Measurements from ENCODE around the gene BMF. TPM values are rescaled to one million over a fixed set of nuclear protein-coding genes. Genes with fewer than 3 reads are reported as not detected.
A peak's percentile ranks its signal among the peaks of the same experiment; 100 is the strongest.

BMF gene
- total and polyA plus RNA-seq, 2 of the 4 experiments (the other 2 are of a cell fraction), result 2.4 to 2.9 TPM

- Histone ChIP-seq H2AK9ac (replicated peaks; ENCODE audit: low read depth, low read length, poor library complexity) (peak overlapping the region; percentile 96), H4K20me1 (ENCODE audit: insufficient read depth, low read length) (no peaks in the 10 kb centered on the region), H2BK5ac (ENCODE audit: low read depth, low read length, poor library complexity, severe bottlenecking) (peak overlapping the region; percentile 42), H2BK20ac (ENCODE audit: low read depth, low read length) (peak overlapping the region; percentile 93), H2BK120ac (ENCODE audit: low read depth, low read length) (peak overlapping the region; percentile 99), H3K79me1 (ENCODE audit: low read depth in 1 of 2, low read length in 2 of 2) (peaks cover 0 to 12% of the 10 kb centered on the region in 2 experiments; a peak in 2 of 4 replicates), H4K8ac (ENCODE audit: low read depth in 2 of 2, low read length in 2 of 2) (peak overlapping the region; percentile 36 to 89; a peak in 3 of 4 replicates), H2AFZ (replicated peaks; ENCODE audit: low read length, poor library complexity) (peak overlapping the region; percentile 87), H3K9me3 (ENCODE audit: control insufficient read depth, insufficient read depth, low read length) (no peaks in the 10 kb centered on the region), H3K4me2 (ENCODE audit: low read depth, low read length) (peak overlapping the region; percentile 79), H4K5ac (ENCODE audit: low read depth, low read length) (peak overlapping the region; percentile 74), H3K23ac (ENCODE audit: low read depth, low read length) (peak overlapping the region; percentile 76), H3K27me3 (ENCODE audit: control insufficient read depth, insufficient read depth, low read length) (no peaks in the 10 kb centered on the region), H3K18ac (ENCODE audit: low read depth, low read length) (peak overlapping the region; percentile 82), H3K56ac (ENCODE audit: extremely low read depth, insufficient read depth, low read length) (peak overlapping the region; percentile 88), H3K9ac (ENCODE audit: low read depth, low read length) (peak overlapping the region; percentile 40), H3K9me1 (ENCODE audit: insufficient read depth, low read length) (peaks cover 35% of the 10 kb centered on the region), H3K27ac (ENCODE audit: insufficient read depth, low read length) (peak overlapping the region; percentile 68; the same call in 1 of the 2 replicates), H2AK5ac (ENCODE audit: low read depth, low read length) (peak overlapping the region; percentile 93), H3K4me3 (ENCODE audit: insufficient read depth, low read depth, low read length) (peak overlapping the region; percentile 26), H3K36me3 (ENCODE audit: control insufficient read depth, insufficient read depth, low read length) (no peaks in the 10 kb centered on the region), H3K14ac (replicated peaks; ENCODE audit: low read depth, low read length) (peak overlapping the region; percentile 96), H4K91ac (ENCODE audit: insufficient read depth, low read depth, low read length) (peak overlapping the region; percentile 93), H3K4me1 (ENCODE audit: control insufficient read depth, insufficient read depth, low read length) (peaks cover 27% of the 10 kb centered on the region), H3K4ac (ENCODE audit: low read depth, low read length) (peak overlapping the region; percentile 97), H2BK15ac (ENCODE audit: low read depth, low read length) (peak overlapping the region; percentile 90; the same call in 2 of the 3 replicates)
- peak; percentile 92 for ATAC-seq (ENCODE audit: low read depth)
- no TSS peak for BruUV-seq (replicated peaks)
- in situ Hi-C loops (cut with MboI; ENCODE audit: low sequenced_read_pairs) (no loop called here), intact Hi-C loops (cut with micrococcal nuclease) (no loop called here), dilution Hi-C loops (cut with HindIII; ENCODE audit: low sequenced_read_pairs, unreplicated experiment) (no loop called here)
- DNase-seq, result peak; percentile 75
- 0% methylated on average over 1 of the region's 12 CpGs; no CpG with 5 or more reads in 1 of the 2 experiments for WGBS, 2 experiments (ENCODE audit: extremely low coverage in 2 of 2, insufficient read length in 1 of 2)
- ChIA-PET CTCF (interaction anchor here (0.8 to 0.9 kb wide), 3 partner anchors 23 to 92 kb away, joined by 3 to 4 read pairs (median 3); no protein-coding TSS in a partner anchor), POLR2A (ENCODE audit: unreplicated experiment) (interaction anchor here (0.6 to 1.8 kb wide), 3 partner anchors 18 to 121 kb away, joined by 3 to 5 read pairs (median 3); partner anchors contain the start of gene BMF)
- peak; percentile 40; the same call in 1 of the 2 replicates for TF ChIP-seq RAD21 (IDR thresholded peaks at IDR 0.05; ENCODE audit: low read length)
- no peak for TF ChIP-seq MXI1 (IDR thresholded peaks at IDR 0.05; ENCODE audit: borderline replicate concordance, low read depth, low read length)
- TF ChIP-seq USF2 (IDR thresholded peaks at IDR 0.05; ENCODE audit: low read depth, low read length), result peak; percentile 50; the same call in 1 of the 2 replicates
- no peak for TF ChIP-seq ELK1 (IDR thresholded peaks at IDR 0.05; ENCODE audit: borderline replicate concordance, low read depth, low read length)
- no peak for TF ChIP-seq SMC3 (IDR thresholded peaks at IDR 0.05; ENCODE audit: low read depth, low read length)
- TF ChIP-seq RCOR1 (IDR thresholded peaks at IDR 0.05; ENCODE audit: insufficient replicate concordance, low read length), result no peak
- TF ChIP-seq CHD1 (IDR thresholded peaks at IDR 0.05; ENCODE audit: low read depth, low read length), result no peak
- no peak for TF ChIP-seq RFX5 (IDR thresholded peaks at IDR 0.05; ENCODE audit: low read depth, low read length)
- TF ChIP-seq NFE2L2 (IDR thresholded peaks at IDR 0.05; ENCODE audit: low read depth, low read length), result no peak
- TF ChIP-seq POLR2A (IDR thresholded peaks at IDR 0.05; ENCODE audit: low read depth, low read length), result 0 out of 2 replicates have a peak, but pooled peaks have one; percentile 28
- TF ChIP-seq BHLHE40 (IDR thresholded peaks at IDR 0.05; ENCODE audit: low read depth, low read length), result peak; percentile 51
- 0 out of 2 replicates have a peak, but pooled peaks have one; percentile 38 for TF ChIP-seq MAZ (IDR thresholded peaks at IDR 0.05; ENCODE audit: borderline replicate concordance, low read depth, low read length)
- TF ChIP-seq MAFK (IDR thresholded peaks at IDR 0.05; ENCODE audit: low read depth, low read length), result no peak
- no peak for TF ChIP-seq FOS (IDR thresholded peaks at IDR 0.05; ENCODE audit: low read depth, low read length)
- no peak for TF ChIP-seq CEBPB (IDR thresholded peaks at IDR 0.05; ENCODE audit: low read depth, low read length)
These were observed 26.9 kb downstream of the BMF start for GRCh38 chr15:40081691-40082194.
